Epithelial cell of proximal tubule (primary cell): Measurements from ENCODE around the gene THAP9. TPM values are rescaled to one million over a fixed set of nuclear protein-coding genes. Genes with fewer than 3 reads are reported as not detected.

ENCODE experiments used
- DNase-seq: peaks from one replicate; pipeline ENCODE4 v3.0.0-alpha.2; 2011; ENCODE audit warnings: low read depth
- H3K4me3 ChIP-seq: 2 replicates; pipeline ENCODE4 v1.5.1; 2011; ENCODE audit warnings: low read depth, mild to moderate bottlenecking, low read length
- CTCF ChIP-seq: conservative IDR thresholded peaks from 2 replicates; pipeline ENCODE4 v1.5.1; 2012; ENCODE audit warnings: low read depth, mild to moderate bottlenecking, low read length
- total RNA-seq: library from RNA; depleted of rRNA; stranded (reverse); fragments of >200 nt; gene quantifications from 2 replicates; pipeline ENCODE4 v1.2.3, GENCODE V29; 2015

THAP9 gene
- total RNA-seq, 1 donor from 2014 or later: 2.5 TPM

DNA sequence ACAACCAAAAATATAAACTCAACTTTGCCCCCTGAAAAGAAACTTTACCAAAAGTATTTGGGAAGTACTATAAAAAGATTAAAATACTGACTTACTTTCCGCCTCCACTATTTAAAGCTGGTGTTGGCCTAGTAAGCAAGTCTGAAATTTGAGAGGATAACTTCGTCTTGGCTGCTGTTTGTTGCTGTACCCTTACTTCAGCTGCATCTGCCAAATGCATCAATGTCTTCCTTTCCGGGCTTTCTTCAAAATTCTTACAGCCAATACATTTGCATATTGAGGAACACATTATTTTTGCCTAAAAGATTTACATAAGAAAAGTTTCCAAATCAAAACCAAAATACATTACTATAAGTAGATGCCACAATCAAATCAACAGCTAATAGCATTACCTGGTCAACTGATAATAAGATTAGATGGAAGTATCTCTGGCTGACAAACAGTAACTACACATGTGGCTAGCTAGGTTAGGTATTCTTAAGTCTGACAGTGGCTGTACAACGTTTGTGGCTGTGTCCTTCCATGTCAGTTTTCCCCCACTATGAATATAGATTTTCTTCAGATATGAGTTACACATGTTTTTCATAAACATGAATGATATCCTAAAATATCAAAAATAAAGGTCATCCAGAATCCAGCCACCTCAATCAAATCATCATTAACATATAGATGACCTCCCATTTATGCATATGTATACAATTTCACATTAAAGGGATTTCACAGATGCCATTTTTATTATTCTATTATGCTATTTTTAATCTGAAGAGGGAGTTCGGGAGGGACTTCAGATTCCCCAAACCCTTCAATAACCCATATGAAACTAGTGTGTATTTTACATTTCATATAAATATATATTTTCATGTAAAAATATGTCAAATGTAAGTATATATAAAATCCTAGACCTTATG, 30.6 kb downstream of the THAP9 start:
- no peak overlapping the region for H3K4me3 ChIP-seq
- DNase-seq: no peak
- no peak for TF ChIP-seq CTCF

DNA sequence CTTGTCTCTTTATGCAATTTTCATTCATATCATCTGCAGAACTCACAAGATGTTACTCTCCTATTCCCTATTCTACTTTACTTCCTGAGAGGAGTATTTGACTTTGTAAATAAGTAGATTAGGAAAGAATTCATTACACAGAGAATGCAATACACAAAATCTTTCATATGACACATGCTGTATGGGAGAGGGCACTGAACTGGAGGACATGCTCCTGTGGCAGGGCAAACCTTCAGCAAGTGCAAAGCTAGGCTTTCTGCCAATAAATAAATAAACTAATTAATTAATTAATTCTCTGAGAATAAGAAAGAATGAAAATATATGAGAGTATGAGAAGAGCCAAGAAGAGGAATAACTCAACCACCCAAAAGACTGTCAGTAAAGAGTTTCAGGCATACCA, 33.9 kb downstream of the THAP9 start:
- TF ChIP-seq CTCF: no peak
- no peak for DNase-seq
- no peak overlapping the region for H3K4me3 ChIP-seq

DNA sequence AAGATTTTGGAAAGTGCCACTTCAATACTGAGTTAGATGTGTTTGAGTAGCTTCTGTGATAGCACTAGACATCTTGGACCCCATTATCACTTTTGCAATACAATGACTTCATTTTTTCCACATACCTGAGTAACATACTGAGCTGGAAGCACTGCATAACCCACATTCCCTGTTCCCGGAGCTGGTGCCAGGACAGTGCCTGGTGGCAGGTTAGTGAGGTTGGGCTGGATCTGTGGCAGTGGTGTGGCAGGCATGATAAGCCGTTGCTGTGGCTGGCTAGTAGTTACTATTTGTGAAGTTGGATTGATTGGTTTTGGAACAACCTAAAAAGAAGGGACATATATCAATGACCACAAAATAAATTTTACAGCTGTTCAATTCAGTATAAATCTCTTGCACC, 38.9 kb downstream of the THAP9 start:
- H3K4me3 ChIP-seq: no peak overlapping the region
- TF ChIP-seq CTCF: no peak
- no peak for DNase-seq

DNA sequence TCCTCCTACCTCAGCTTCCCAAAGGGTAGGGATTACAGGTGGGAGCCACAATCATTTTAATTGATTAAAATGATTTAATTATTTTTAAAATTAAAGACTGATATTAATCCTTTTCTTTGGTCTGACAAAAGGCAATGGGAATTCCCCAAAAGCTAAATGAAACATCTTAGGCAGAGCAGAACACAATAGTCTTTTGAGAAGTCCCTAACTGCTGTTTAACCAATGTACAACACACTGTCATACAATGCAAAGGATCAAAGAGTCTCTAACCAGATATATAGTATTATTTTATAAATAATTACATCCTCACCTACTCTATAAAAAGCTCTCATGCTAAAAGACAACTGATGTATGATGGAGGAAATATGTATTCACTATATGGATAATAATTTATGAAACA, 47.0 kb downstream of the THAP9 start:
- H3K4me3 ChIP-seq: no peak overlapping the region
- TF ChIP-seq CTCF: no peak
- no peak for DNase-seq

DNA sequence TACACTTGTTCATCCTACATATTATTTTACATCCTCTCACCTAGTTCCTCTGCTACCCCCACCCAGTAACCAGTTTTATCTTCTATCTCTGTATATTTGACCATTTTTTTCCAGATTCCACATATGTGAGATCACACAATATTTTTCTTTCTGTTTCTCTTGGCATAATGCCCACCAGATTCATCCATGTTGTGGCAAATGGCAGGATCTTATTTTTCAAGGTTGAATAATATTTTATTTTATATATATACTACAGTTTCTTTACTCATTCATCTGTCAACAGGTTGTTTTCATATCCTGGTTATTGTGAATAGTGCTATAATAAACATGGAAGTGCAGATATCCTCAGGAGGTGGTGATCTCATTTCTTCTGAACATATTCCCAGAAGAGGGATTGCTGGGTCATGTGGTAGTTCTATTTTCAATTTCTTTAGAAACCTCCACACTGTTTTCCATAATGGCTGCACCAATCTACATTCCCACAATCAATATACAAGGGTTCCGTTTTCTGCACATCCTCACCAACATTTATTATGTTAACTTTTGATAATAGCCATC, 48.2 kb downstream of the THAP9 start:
- H3K4me3 ChIP-seq: no peak overlapping the region
- DNase-seq: no peak
- no peak for TF ChIP-seq CTCF

DNA sequence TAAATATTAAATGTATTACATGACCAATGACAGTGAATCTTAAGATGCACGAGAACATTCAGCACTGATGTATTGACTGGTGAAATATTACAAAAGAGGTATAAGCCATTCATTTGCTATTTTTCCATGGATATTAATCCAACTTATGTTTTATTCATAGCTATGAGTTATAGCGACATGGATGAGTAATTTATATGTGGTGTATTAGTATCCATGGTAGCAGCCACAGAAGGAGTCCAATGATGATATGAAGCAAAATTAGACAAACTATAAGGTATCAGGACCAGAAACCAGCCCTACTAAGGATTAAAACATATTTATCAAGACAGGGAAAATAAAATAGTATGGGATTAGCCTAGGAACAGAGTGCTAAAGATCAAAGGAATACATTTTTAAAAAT, 50.7 kb downstream of the THAP9 start:
- TF ChIP-seq CTCF: no peak
- no peak overlapping the region for H3K4me3 ChIP-seq
- no peak for DNase-seq
